HepG2 (cell line): Measurements from ENCODE around the gene VTN. TPM values are rescaled to one million over a fixed set of nuclear protein-coding genes. Genes with fewer than 3 reads are reported as not detected.

Experiments
- AKAP8 ChIP-seq: sonication (generic); formaldehyde crosslinking; IDR thresholded peaks from 2 replicates; pipeline ENCODE4 v1.5.1; 2020; ENCODE audit warnings: mild to moderate bottlenecking, missing genetic modification reagents
- ATF1 ChIP-seq: IDR thresholded peaks from 2 replicates; pipeline ENCODE4 v1.6.1; 2016; ENCODE audit warnings: mild to moderate bottlenecking, control low read depth
- CBX2 ChIP-seq, 2 experiments: fragments of 200-600 bp in 1 of 2; sonication (generic); formaldehyde crosslinking in 1 of 2; IDR thresholded peaks; 2 replicates each; pipeline versions ENCODE4 v1.7.0 to v1.8.1; 2018 to 2022; ENCODE audit warnings: low read depth in 2 of 2, low read length in 1 of 2, mild to moderate bottlenecking in 1 of 2, missing genetic modification reagents in 1 of 2
- ETV5 ChIP-seq: IDR thresholded peaks from 2 replicates; pipeline ENCODE4 v1.6.1; 2018; ENCODE audit warnings: missing biosample characterization, missing genetic modification reagents, inconsistent platforms, borderline replicate concordance
- ETV6 ChIP-seq: sonication (generic); formaldehyde crosslinking; conservative IDR thresholded peaks from 2 replicates; pipeline ENCODE4 v1.4.0; 2020; ENCODE audit warnings: missing genetic modification reagents
- FOXK1 ChIP-seq: sonication (generic); formaldehyde crosslinking; IDR thresholded peaks from 2 replicates; pipeline ENCODE4 v1.4.0; 2020; ENCODE audit warnings: low read depth, missing genetic modification reagents, borderline replicate concordance
- HMG20B ChIP-seq: conservative IDR thresholded peaks from 2 replicates; pipeline ENCODE4 v1.6.1; 2016; ENCODE audit warnings: missing genetic modification reagents, missing compliant biosample characterization
- HOXA7 ChIP-seq: sonication (generic); formaldehyde crosslinking; IDR thresholded peaks from 2 replicates; pipeline ENCODE4 v1.8.1; 2022; ENCODE audit warnings: mild to moderate bottlenecking, missing genetic modification reagents, moderate library complexity
- KDM6A ChIP-seq: IDR thresholded peaks from 2 replicates; pipeline ENCODE4 v1.6.1; 2016; ENCODE audit warnings: low read depth
- NKX3-1 ChIP-seq: sonication (generic); formaldehyde crosslinking; IDR thresholded peaks from 2 replicates; pipeline ENCODE4 v1.5.0; 2020; ENCODE audit warnings: missing genetic modification reagents
- NR3C1 ChIP-seq: sonication (generic); formaldehyde crosslinking; IDR thresholded peaks from 2 replicates; pipeline ENCODE4 v1.4.0; 2020; ENCODE audit warnings: missing genetic modification reagents
- RCOR2 ChIP-seq: IDR thresholded peaks from 2 replicates; pipeline ENCODE4 v1.6.1; 2016; ENCODE audit warnings: missing biosample characterization, missing genetic modification reagents
- TBX2 ChIP-seq: sonication (generic); formaldehyde crosslinking; IDR thresholded peaks from 2 replicates; pipeline ENCODE4 v1.5.0; 2020; ENCODE audit warnings: missing genetic modification reagents, mild to moderate bottlenecking, borderline replicate concordance
- XRCC5 ChIP-seq: fragments of 200-400 bp; formaldehyde crosslinking; optimal IDR thresholded peaks from 2 replicates; pipeline ENCODE3; 2017; ENCODE audit warnings: mild to moderate bottlenecking, low read length
- ZFP36 ChIP-seq: fragments of 150-350 bp; IDR thresholded peaks from 2 replicates; pipeline ENCODE4 v1.6.1; 2018; ENCODE audit warnings: borderline replicate concordance, low read length, low read depth; ENCODE audit not compliant: partially characterized antibody
- ZNF12 ChIP-seq: sonication (generic); formaldehyde crosslinking; IDR thresholded peaks from 2 replicates; pipeline ENCODE4 v1.5.0; 2020; ENCODE audit warnings: missing genetic modification reagents
- ZNF430 ChIP-seq: sonication (generic); formaldehyde crosslinking; IDR thresholded peaks from 2 replicates; pipeline ENCODE4 v1.9.0; 2021; ENCODE audit warnings: mild to moderate bottlenecking, missing genetic modification reagents
- ZNF550 ChIP-seq: sonication (generic); formaldehyde crosslinking; IDR thresholded peaks from 2 replicates; pipeline ENCODE4 v1.4.0; 2020; ENCODE audit warnings: mild to moderate bottlenecking, missing genetic modification reagents, borderline replicate concordance
- ZNF720 ChIP-seq: sonication (generic); formaldehyde crosslinking; IDR thresholded peaks from 2 replicates; pipeline ENCODE4 v1.4.0; 2020; ENCODE audit warnings: missing genetic modification reagents
- ZNF768 ChIP-seq: sonication (generic); formaldehyde crosslinking; IDR thresholded peaks from 2 replicates; pipeline ENCODE4 v1.4.0; 2020; ENCODE audit warnings: missing genetic modification reagents
- ZNF770 ChIP-seq: sonication (generic); formaldehyde crosslinking; IDR thresholded peaks from 2 replicates; pipeline ENCODE4 v1.5.0; 2020; ENCODE audit warnings: mild to moderate bottlenecking, missing genetic modification reagents
- ZSCAN21 ChIP-seq: sonication (generic); formaldehyde crosslinking; IDR thresholded peaks from 2 replicates; pipeline ENCODE4 v1.8.0; 2022; ENCODE audit warnings: mild to moderate bottlenecking, missing genetic modification reagents, moderate library complexity, borderline replicate concordance
- polyA plus RNA-seq, 8 experiments: library from polyadenylated mRNA; depleted of rRNA in 3 of 8; stranded (reverse) in 7 of 8; unstranded in 1 of 8; fragments of >200 nt; fragmentation: Illumina TruSeq in 4 of 8; extraction: Trizol in 4 of 8; gene quantifications; 2 replicates each; pipeline versions ENCODE4 v1.2.1 to v1.2.3, GENCODE V29; 2011 to 2016; ENCODE audit warnings: low read depth in 4 of 8, missing spikeins in 1 of 8, mixed read lengths in 1 of 8; ENCODE audit not compliant: insufficient read depth in 1 of 8
- total RNA-seq, 5 experiments: library from RNA; depleted of rRNA; stranded (reverse); fragments of >200 nt; fragmentation: Illumina TruSeq; extraction: Trizol; gene quantifications; 2 replicates each; pipeline ENCODE4 v1.2.3, GENCODE V29; 2016; ENCODE audit warnings: low read depth in 1 of 5
- TF ChIP-seq, protein P1 (sequence below): sonication (generic); formaldehyde crosslinking; IDR thresholded peaks from 2 replicates; pipeline ENCODE4 v1.4.0; 2020; ENCODE audit warnings: low read depth, mild to moderate bottlenecking, missing genetic modification reagents
- TF ChIP-seq, protein P2 (sequence below): sonication (generic); formaldehyde crosslinking; conservative IDR thresholded peaks from 2 replicates; pipeline ENCODE4 v1.4.0; 2020; ENCODE audit warnings: missing genetic modification reagents
- TF ChIP-seq, protein P3 (sequence below): IDR thresholded peaks from 2 replicates; pipeline ENCODE4 v1.6.1; 2016; ENCODE audit warnings: missing compliant biosample characterization, missing genetic modification reagents, borderline replicate concordance

VTN gene
- total and polyA plus RNA-seq, 2 of the 13 experiments (the other 11 are each of a cell fraction or from before 2014, with no cell fraction given) = 108 to 131 TPM

- TF ChIP-seq HMG20B = peak; percentile 34; the same call in 1 of the 2 replicates
- peak; percentile 72; the same call in 1 of the 2 replicates for TF ChIP-seq NKX3-1 (CRISPR knock-in tag)
- peak; percentile 25; the same call in 1 of the 2 replicates for TF ChIP-seq ZNF768 (CRISPR knock-in tag)
- TF ChIP-seq ZNF430 (CRISPR knock-in tag) = no peak
- TF ChIP-seq ETV6 = no peak
- no peak for TF ChIP-seq ZNF720 (CRISPR knock-in tag)
- TF ChIP-seq ZFP36 = no peak
- TF ChIP-seq XRCC5 = no peak
- TF ChIP-seq ETV5 = no peak; the same call in 1 of the 2 replicates
- TF ChIP-seq RCOR2 (CRISPR knock-in tag) = no peak
- no peak for TF ChIP-seq ZNF550
- TF ChIP-seq, protein P1, sequence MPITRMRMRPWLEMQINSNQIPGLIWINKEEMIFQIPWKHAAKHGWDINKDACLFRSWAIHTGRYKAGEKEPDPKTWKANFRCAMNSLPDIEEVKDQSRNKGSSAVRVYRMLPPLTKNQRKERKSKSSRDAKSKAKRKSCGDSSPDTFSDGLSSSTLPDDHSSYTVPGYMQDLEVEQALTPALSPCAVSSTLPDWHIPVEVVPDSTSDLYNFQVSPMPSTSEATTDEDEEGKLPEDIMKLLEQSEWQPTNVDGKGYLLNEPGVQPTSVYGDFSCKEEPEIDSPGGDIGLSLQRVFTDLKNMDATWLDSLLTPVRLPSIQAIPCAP (CRISPR knock-in tag) = no peak
- no peak for TF ChIP-seq NR3C1
- TF ChIP-seq FOXK1 = no peak
- TF ChIP-seq KDM6A (CRISPR knock-in tag) = no peak
- TF ChIP-seq ZNF12 = no peak
- TF ChIP-seq ZNF770 (CRISPR knock-in tag) = peak; percentile 21; the same call in 1 of the 2 replicates
- TF ChIP-seq, protein P2, sequence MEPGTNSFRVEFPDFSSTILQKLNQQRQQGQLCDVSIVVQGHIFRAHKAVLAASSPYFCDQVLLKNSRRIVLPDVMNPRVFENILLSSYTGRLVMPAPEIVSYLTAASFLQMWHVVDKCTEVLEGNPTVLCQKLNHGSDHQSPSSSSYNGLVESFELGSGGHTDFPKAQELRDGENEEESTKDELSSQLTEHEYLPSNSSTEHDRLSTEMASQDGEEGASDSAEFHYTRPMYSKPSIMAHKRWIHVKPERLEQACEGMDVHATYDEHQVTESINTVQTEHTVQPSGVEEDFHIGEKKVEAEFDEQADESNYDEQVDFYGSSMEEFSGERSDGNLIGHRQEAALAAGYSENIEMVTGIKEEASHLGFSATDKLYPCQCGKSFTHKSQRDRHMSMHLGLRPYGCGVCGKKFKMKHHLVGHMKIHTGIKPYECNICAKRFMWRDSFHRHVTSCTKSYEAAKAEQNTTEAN = peak; percentile 73; the same call in 1 of the 2 replicates
- TF ChIP-seq TBX2 (CRISPR knock-in tag) = peak; percentile 85
- TF ChIP-seq, protein P3, sequence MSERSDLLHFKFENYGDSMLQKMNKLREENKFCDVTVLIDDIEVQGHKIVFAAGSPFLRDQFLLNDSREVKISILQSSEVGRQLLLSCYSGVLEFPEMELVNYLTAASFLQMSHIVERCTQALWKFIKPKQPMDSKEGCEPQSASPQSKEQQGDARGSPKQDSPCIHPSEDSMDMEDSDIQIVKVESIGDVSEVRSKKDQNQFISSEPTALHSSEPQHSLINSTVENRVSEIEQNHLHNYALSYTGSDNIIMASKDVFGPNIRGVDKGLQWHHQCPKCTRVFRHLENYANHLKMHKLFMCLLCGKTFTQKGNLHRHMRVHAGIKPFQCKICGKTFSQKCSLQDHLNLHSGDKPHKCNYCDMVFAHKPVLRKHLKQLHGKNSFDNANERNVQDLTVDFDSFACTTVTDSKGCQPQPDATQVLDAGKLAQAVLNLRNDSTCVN (CRISPR knock-in tag) = peak; percentile 59; the same call in 1 of the 2 replicates
- no peak for TF ChIP-seq AKAP8
- TF ChIP-seq ATF1 (CRISPR knock-in tag) = peak; percentile 91
- no peak for TF ChIP-seq CBX2 (IDR thresholded peaks at IDR 0.05; ENCODE audit: low read depth, low read length)
- no peak for TF ChIP-seq CBX2 (CRISPR knock-in tag; IDR thresholded peaks at IDR 0.05; ENCODE audit: low read depth)
- peak; percentile 97 for TF ChIP-seq ZSCAN21 (CRISPR knock-in tag)
- no peak for TF ChIP-seq HOXA7 (CRISPR knock-in tag)
Measured at GRCh38 chr17:28318759-28319597, 51.1 kb downstream of the VTN start, which contains the start of gene TMEM97 (continued).
